Stomach (tissue), 9 donors: ENCODE results near the gene IPO7. TPM values are rescaled to one million over a fixed set of nuclear protein-coding genes. Genes with fewer than 3 reads are reported as not detected.
A peak's percentile ranks its signal among the peaks of the same experiment; 100 is the strongest.

Experiments
- DNase-seq, 2 donors: peaks; one replicate each; pipeline versions ENCODE4 v3.0.0 to v3.0.0-alpha.2; 2013 to 2019
- H3K27ac ChIP-seq, 5 donors: fragments of 200-600 bp in 4 of 5; sonication (generic) in 4 of 5; one replicate each; pipeline ENCODE4 v1.5.1; 2013 to 2019; ENCODE audit warnings: mild to moderate bottlenecking in 1 of 5, moderate library complexity in 1 of 5
- H3K27me3 ChIP-seq, 3 donors: fragments of 200-600 bp; sonication (generic); one replicate each; pipeline ENCODE4 v1.5.1; 2017 to 2019; ENCODE audit warnings: mixed run types in 1 of 3
- H3K36me3 ChIP-seq, 4 donors: fragments of 200-600 bp; sonication (generic); 1 replicate in 3 of 4; 2 replicates in 1 of 4; pipeline ENCODE4 v1.5.1; 2016 to 2019
- H3K4me1 ChIP-seq, 4 donors: fragments of 200-600 bp; sonication (generic); one replicate each; pipeline ENCODE4 v1.5.1; 2016 to 2019
- H3K4me3 ChIP-seq, 4 donors: fragments of 200-600 bp; sonication (generic) in 3 of 4; one replicate each; pipeline ENCODE4 v1.5.1; 2016 to 2019; ENCODE audit warnings: mild to moderate bottlenecking in 1 of 4
- H3K9me3 ChIP-seq, 4 donors: fragments of 200-600 bp; sonication (generic); one replicate each; pipeline ENCODE4 v1.5.1; 2016 to 2019
- CTCF ChIP-seq, 7 experiments: fragments of 450-650 bp in 4 of 7; fragments of 200-600 bp in 3 of 7; sonication (generic) in 3 of 7; IDR thresholded peaks; one replicate each; pipeline ENCODE4 v1.5.1; 2016 to 2019; ENCODE audit warnings: antibody characterized with exemption in 7 of 7, control low read depth in 2 of 7, mild to moderate bottlenecking in 1 of 7
- EP300 ChIP-seq: sonication (generic); formaldehyde crosslinking; IDR thresholded peaks from one replicate; pipeline ENCODE4 v1.6.1; 2017; ENCODE audit warnings: antibody characterized with exemption
- POLR2A ChIP-seq, 4 donors: fragments of 450-650 bp; IDR thresholded peaks; one replicate each; pipeline ENCODE4 v1.6.1; 2016; ENCODE audit warnings: antibody characterized with exemption in 4 of 4, control low read depth in 2 of 4, mild to moderate bottlenecking in 1 of 4, moderate library complexity in 1 of 4
- POLR2AphosphoS5 ChIP-seq, 3 donors: sonication (generic); formaldehyde crosslinking; IDR thresholded peaks; one replicate each; pipeline ENCODE4 v1.6.1; 2016; ENCODE audit warnings: antibody characterized with exemption in 3 of 3
- WGBS, 5 donors: extraction: QIAGEN DNeasy Blood & Tissue Kit in 3 of 5; methylation state at CpG; one replicate each; pipeline versions ENCODE4 v1.1.5 to v1.1.7; 2013 to 2018; 5-methylcytosine and 5-hydroxymethylcytosine counted together
- intact Hi-C: fragments of 100-400 bp; cut with DNase I; formaldehyde crosslinking; loops from one replicate; pipeline ENCODE4 v1.15.1; 2023; ENCODE audit warnings: low total_unique reads
- polyA plus RNA-seq, 3 donors: library from polyadenylated mRNA; stranded (reverse); fragments of 200-250 nt; gene quantifications; one replicate each; pipeline ENCODE4 v1.2.3, GENCODE V29; 2013
- total RNA-seq, 5 donors: library from RNA; depleted of rRNA; stranded (reverse); fragments of >200 nt; gene quantifications; one replicate each; pipeline versions ENCODE4 v1.1.0 to v1.2.3, GENCODE V29; 2014 to 2016
- donor health status: healthy with polysubstance abuse.
- donor health status: Bipolar disorder and iron deficiency.
- donor health status: healthy.

The IPO7 gene
- total and polyA plus RNA-seq, 8 donors = 23.0 to 283 (median 88.7) TPM

- WGBS, 5 donors = 89 to 93% (median 90%) methylated on average over 7 to 12 of the region's 12 CpGs
- Histone ChIP-seq H3K4me1 (peaks cover 0 to 11% (median 4%) of the 10 kb centered on the region in 4 donors), H3K36me3 (no peaks in the 10 kb centered on the region), H3K27me3 (no peaks in the 10 kb centered on the region), H3K4me3 (no peak overlapping the region), H3K9me3 (no peaks in the 10 kb centered on the region), H3K27ac (no peak overlapping the region)
- no peak for DNase-seq
- TF ChIP-seq EP300 = no peak
- TF ChIP-seq POLR2AphosphoS5 (IDR thresholded peaks at IDR 0.05) = no peak
- no peak for TF ChIP-seq POLR2A (IDR thresholded peaks at IDR 0.05)
- no peak for TF ChIP-seq CTCF (IDR thresholded peaks at IDR 0.05)
- intact Hi-C loops = no loop called here
These were observed 5.4 kb upstream of the IPO7 start for GRCh38 chr11:9379041-9379440.

DNA sequence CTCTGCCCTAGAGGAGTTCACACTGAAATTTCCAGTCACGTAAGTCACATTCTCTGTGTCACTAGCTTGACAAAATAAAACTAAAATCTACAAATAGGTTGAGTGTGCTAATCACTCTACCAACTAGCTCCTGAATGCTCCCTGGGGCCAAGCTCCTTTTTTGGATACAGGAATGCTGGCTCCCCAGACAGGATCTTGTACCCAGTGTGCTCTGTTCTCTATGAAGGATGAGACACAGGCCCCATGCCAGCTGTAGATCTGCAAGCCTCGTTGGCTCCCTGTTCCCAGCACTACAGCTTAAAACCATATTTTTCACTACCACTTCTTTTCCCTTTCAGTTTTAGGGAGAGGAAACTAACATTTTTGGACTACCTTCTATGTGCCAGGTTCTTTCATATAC is 3.7 kb upstream of the IPO7 start:
- no peaks in the 10 kb centered on the region for H3K9me3 ChIP-seq
- no peaks in the 10 kb centered on the region for H3K27me3 ChIP-seq
- intact Hi-C loops = no loop called here
- H3K4me1 ChIP-seq = peaks cover 3 to 20% (median 13%) of the 10 kb centered on the region in 4 donors
- H3K4me3 ChIP-seq = no peak overlapping the region
- peak overlapping the region in 1 of 5 donors; percentile 25 for H3K27ac ChIP-seq
- 49 to 71% (median 64%) methylated on average over 2 of the region's 2 CpGs for WGBS, 5 donors
- no peaks in the 10 kb centered on the region for H3K36me3 ChIP-seq
- DNase-seq = peak in 1 of 2 donors; percentile 30
- peak in 2 of 3 donors; percentile 11 to 36 for TF ChIP-seq POLR2AphosphoS5 (IDR thresholded peaks at IDR 0.05)
- TF ChIP-seq POLR2A (IDR thresholded peaks at IDR 0.05) = no peak

DNA sequence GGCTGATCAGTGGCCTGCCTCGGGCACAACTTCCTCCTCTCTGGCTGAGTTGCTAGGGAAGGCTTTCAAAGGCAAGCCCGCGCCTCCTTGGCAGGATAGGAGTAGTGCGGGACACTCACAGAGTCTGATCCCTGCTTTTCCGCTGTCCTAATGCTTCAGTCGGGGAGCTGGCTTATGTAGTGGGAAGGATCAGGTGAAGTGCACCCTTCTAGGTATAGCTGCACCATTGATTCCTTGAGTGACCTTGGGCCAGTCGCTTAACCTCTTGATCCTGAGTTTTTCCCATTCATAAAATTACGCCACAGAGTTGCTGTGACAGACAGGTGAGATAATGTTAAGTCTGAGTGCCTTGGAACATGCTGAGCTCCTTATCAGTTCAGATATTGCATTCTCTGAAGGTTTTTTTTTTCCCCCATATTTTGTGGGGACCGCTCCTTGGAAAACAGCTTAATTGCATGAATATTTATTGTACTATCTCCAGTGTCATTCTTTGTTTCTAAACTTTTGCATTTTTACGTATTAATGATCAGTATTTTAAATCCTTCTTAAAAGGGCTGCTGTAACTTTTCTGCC is 961 bp downstream of the IPO7 start:
- TF ChIP-seq EP300 (no peak), CTCF (IDR thresholded peaks at IDR 0.05) (no peak), POLR2AphosphoS5 (IDR thresholded peaks at IDR 0.05) (no peak), POLR2A (IDR thresholded peaks at IDR 0.05) (no peak)
- Histone ChIP-seq H3K4me3 (peak overlapping the region; percentile 76 to 99 (median 90)), H3K9me3 (no peaks in the 10 kb centered on the region), H3K27ac (peak overlapping the region; percentile 93 to 96 (median 94)), H3K36me3 (peaks cover 0 to 4% (median 0%) of the 10 kb centered on the region in 4 donors), H3K4me1 (peaks cover 14 to 57% (median 47%) of the 10 kb centered on the region in 4 donors), H3K27me3 (no peaks in the 10 kb centered on the region)
- 3 to 9% (median 5%) methylated on average over 10 of the region's 10 CpGs for WGBS, 5 donors
- DNase-seq = peak in 1 of 2 donors; percentile 59
- intact Hi-C loops = no loop called here

- no peaks in the 10 kb centered on the region for H3K9me3 ChIP-seq
- intact Hi-C loops = no loop called here
- no peak for DNase-seq
- H3K4me3 ChIP-seq = peak overlapping the region in 3 of 4 donors; percentile 76 to 99 (median 88)
- peaks cover 0 to 4% (median 0%) of the 10 kb centered on the region in 4 donors for H3K36me3 ChIP-seq
- WGBS, 5 donors = 48 to 61% (median 57%) methylated on average over 2 of the region's 2 CpGs
- H3K27ac ChIP-seq = peak overlapping the region in 2 of 5 donors; percentile 96
- no peak for TF ChIP-seq EP300
- no peak for TF ChIP-seq CTCF (IDR thresholded peaks at IDR 0.05)
- TF ChIP-seq POLR2A (IDR thresholded peaks at IDR 0.05) = no peak
- TF ChIP-seq POLR2AphosphoS5 (IDR thresholded peaks at IDR 0.05) = no peak
- no peaks in the 10 kb centered on the region for H3K27me3 ChIP-seq
- peaks cover 14 to 64% (median 50%) of the 10 kb centered on the region in 4 donors for H3K4me1 ChIP-seq
These were observed 1.6 kb downstream of the IPO7 start for GRCh38 chr11:9386086-9386485.

- no peaks in the 10 kb centered on the region for H3K27me3 ChIP-seq
- H3K9me3 ChIP-seq = no peaks in the 10 kb centered on the region
- peak overlapping the region in 1 of 4 donors; percentile 76 for H3K4me3 ChIP-seq
- no peak for DNase-seq
- peak overlapping the region in 1 of 5 donors; percentile 96 for H3K27ac ChIP-seq
- H3K4me1 ChIP-seq = peaks cover 14 to 66% (median 48%) of the 10 kb centered on the region in 4 donors
- intact Hi-C loops = no loop called here
- H3K36me3 ChIP-seq = peaks cover 0 to 4% (median 0%) of the 10 kb centered on the region in 4 donors
- no peak for TF ChIP-seq EP300
- TF ChIP-seq POLR2A (IDR thresholded peaks at IDR 0.05) = no peak
- TF ChIP-seq CTCF (IDR thresholded peaks at IDR 0.05) = no peak
- TF ChIP-seq POLR2AphosphoS5 (IDR thresholded peaks at IDR 0.05) = no peak
- 13 to 26% (median 23%) methylated on average over 1 of the region's 1 CpG for WGBS, 5 donors
These were observed 2.4 kb downstream of the IPO7 start for GRCh38 chr11:9386901-9387300.
